ENCODE results near the gene SLC22A1. TPM values are rescaled to one million over a fixed set of nuclear protein-coding genes. Genes with fewer than 3 reads are reported as not detected.

SLC22A1 gene
- total RNA-seq, 1 experiment from 2014 or later, result 0.86 TPM

GRCh38 chr6:160076009-160076408 is 45.6 kb upstream of the SLC22A1 start:
- ChIA-PET CTCF (no interaction called here), POLR2A (no interaction called here), RAD21 (ENCODE audit: low non-redundant PET in 1 of 2, low total read pairs in 2 of 2, uncharacterized antibody in 2 of 2, unreplicated experiment in 2 of 2) (no interaction called here)
- no peaks in the 10 kb centered on the region for H3K9me2 ChIP-seq (ENCODE audit: insufficient read depth)
- H3K4me2 ChIP-seq (ENCODE audit: low read length), result no peak overlapping the region
- H2AFZ ChIP-seq (ENCODE audit: low read depth, low read length, poor library complexity, severe bottlenecking), result no peak overlapping the region
- no peaks in the 10 kb centered on the region for H3K79me2 ChIP-seq (ENCODE audit: insufficient read depth, low read length)
- no peak for TF ChIP-seq EZH2phosphoT487 (IDR thresholded peaks at IDR 0.05; ENCODE audit: borderline replicate concordance)
- TF ChIP-seq CTCF (IDR thresholded peaks at IDR 0.05 in 2 of 3, conservative IDR thresholded peaks at IDR 0.05 in 1 of 3; ENCODE audit: borderline replicate concordance in 1 of 3, insufficient read depth in 1 of 3, low read depth in 2 of 3, low read length in 2 of 3), result no peak
- TF ChIP-seq TCF7L2 (IDR thresholded peaks at IDR 0.05; ENCODE audit: borderline replicate concordance, extremely low read depth, insufficient read depth, insufficient read length), result no peak
- TF ChIP-seq CEBPB (IDR thresholded peaks at IDR 0.05; ENCODE audit: low read depth), result no peak
- TF ChIP-seq ATF3 (IDR thresholded peaks at IDR 0.05), result no peak
- no peak for TF ChIP-seq POLR2A (IDR thresholded peaks at IDR 0.05; ENCODE audit: borderline replicate concordance, extremely low read depth, insufficient read depth, insufficient read length)
- no peak for TF ChIP-seq YY1 (IDR thresholded peaks at IDR 0.05; ENCODE audit: extremely low read depth, insufficient replicate concordance, low read depth, low read length)
- no peak for TF ChIP-seq SIN3A (IDR thresholded peaks at IDR 0.05; ENCODE audit: low read depth)
- TF ChIP-seq POLR2AphosphoS5 (IDR thresholded peaks at IDR 0.05; ENCODE audit: low read depth, low read length), result no peak
- no peak for TF ChIP-seq MAX (IDR thresholded peaks at IDR 0.05)
- intact Hi-C loops (cut with micrococcal nuclease), result no loop called here
- DNase-seq (ENCODE audit: low read depth, low spot score) (no peak), ATAC-seq (no peak)
- no peak overlapping the region for H3K4me3 ChIP-seq (replicated peaks in 1 of 2; ENCODE audit: low read depth in 1 of 2, low read length in 2 of 2)
- H3K27me3 ChIP-seq (ENCODE audit: insufficient read depth, low read length), result no peaks in the 10 kb centered on the region
- no peaks in the 10 kb centered on the region for H3K4me1 ChIP-seq (ENCODE audit: control insufficient read depth in 1 of 2, insufficient read depth in 2 of 2, low read length in 2 of 2)
- no peak overlapping the region for H3K9ac ChIP-seq (ENCODE audit: low read length)
- no peak overlapping the region for H3K27ac ChIP-seq (ENCODE audit: low read depth, low read length)
- no TSS peak for BruUV-seq (replicated peaks)
- no peaks in the 10 kb centered on the region for H3K9me3 ChIP-seq (ENCODE audit: control insufficient read depth in 1 of 2, insufficient read depth in 1 of 2, low read depth in 1 of 2, low read length in 2 of 2)
- H3K36me3 ChIP-seq (ENCODE audit: control insufficient read depth in 1 of 2, insufficient read depth in 2 of 2, low read length in 2 of 2), result peaks cover 9% of the 10 kb centered on the region in 2 experiments; a peak in 2 of 4 replicates
- no peaks in the 10 kb centered on the region for H4K20me1 ChIP-seq (ENCODE audit: insufficient read depth)
